ENCODE data around the gene IQGAP1.

The IQGAP1 gene

DNA sequence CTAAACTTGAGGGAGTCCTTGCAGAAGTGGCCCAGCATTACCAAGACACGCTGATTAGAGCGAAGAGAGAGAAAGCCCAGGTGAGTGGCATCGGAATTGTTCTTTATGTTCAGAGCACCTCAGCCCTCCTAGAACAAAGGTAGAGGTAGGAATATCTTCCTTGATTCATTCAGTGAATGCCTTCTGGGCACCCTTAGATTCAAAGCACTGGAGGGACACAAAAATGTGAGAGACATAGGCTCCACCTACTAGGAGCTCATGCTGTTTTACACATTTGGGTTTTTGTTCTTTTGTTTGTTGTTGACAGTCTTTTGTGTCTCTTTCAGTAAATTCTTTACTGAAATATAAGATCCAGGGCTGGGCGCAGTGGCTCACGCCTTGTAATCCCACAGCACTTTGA lies 68.2 kb downstream of the IQGAP1 start:
- CTCF ChIA-PET = interaction anchor here (0.5 to 2.6 kb wide), 3 partner anchors 26 to 136 kb away, joined by 4 to 8 read pairs (median 8); no protein-coding TSS in a partner anchor
- TF ChIP-seq, protein P1, sequence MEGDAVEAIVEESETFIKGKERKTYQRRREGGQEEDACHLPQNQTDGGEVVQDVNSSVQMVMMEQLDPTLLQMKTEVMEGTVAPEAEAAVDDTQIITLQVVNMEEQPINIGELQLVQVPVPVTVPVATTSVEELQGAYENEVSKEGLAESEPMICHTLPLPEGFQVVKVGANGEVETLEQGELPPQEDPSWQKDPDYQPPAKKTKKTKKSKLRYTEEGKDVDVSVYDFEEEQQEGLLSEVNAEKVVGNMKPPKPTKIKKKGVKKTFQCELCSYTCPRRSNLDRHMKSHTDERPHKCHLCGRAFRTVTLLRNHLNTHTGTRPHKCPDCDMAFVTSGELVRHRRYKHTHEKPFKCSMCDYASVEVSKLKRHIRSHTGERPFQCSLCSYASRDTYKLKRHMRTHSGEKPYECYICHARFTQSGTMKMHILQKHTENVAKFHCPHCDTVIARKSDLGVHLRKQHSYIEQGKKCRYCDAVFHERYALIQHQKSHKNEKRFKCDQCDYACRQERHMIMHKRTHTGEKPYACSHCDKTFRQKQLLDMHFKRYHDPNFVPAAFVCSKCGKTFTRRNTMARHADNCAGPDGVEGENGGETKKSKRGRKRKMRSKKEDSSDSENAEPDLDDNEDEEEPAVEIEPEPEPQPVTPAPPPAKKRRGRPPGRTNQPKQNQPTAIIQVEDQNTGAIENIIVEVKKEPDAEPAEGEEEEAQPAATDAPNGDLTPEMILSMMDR (IDR thresholded peaks at IDR 0.05; ENCODE audit: insufficient read depth, low read length, missing control alignments) = no peak
- no peak overlapping the region for H3K4me3 ChIP-seq (ENCODE audit: low read depth, low read length)
- DNase-seq (ENCODE audit: low read depth, low spot score) = no peak
- POLR2A ChIA-PET = interaction anchor here (0.6 kb wide), 1 partner anchor 767 kb away, joined by 3 read pairs; no protein-coding TSS in a partner anchor

DNA sequence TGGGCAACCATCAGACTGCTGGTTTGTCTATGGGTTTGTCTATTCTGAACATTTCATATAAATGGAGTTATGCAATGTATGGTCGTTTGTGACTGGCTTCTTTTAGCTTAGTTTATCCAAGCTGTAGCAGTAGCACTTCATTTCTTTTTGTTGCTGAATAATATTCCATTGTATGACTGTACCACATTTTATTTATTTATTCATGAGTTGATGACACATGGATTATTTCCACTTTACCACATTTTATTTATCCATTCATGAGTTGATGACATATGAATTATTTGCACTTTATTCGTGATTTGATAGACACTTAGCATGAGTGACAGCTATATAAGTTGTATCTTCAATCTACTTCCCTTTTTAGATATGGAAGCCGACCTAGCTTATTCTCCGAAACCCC lies 70.0 kb downstream of the IQGAP1 start:
- TF ChIP-seq, protein P1 (IDR thresholded peaks at IDR 0.05; ENCODE audit: insufficient read depth, low read length, missing control alignments) = no peak
- CTCF ChIA-PET = interaction anchor here (0.7 to 2.5 kb wide), 6 partner anchors 10 to 138 kb away, joined by 3 to 10 read pairs (median 4); no protein-coding TSS in a partner anchor
- H3K4me3 ChIP-seq (ENCODE audit: low read depth, low read length) = no peak overlapping the region
- DNase-seq (ENCODE audit: low read depth, low spot score) = no peak
- POLR2A ChIA-PET = no interaction called here

DNA sequence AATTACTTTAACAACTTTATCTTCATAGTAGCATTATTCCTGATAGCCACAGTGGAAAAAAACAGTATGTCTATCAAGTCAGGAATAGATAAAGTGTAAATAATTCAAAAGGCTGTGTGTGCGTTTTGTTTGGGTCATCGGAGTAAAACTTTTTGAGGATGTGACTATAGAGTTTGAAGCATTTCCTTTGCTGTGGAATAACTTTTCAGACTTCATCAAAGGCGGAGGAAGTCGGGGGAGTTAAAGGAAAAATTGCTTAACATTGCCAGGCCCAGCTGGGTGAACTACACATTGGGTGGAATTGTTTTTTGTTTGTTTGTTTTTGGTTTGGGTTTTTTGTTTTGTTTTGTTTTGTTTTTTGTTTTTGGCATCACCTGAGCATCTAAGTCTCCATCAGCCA lies 71.3 kb downstream of the IQGAP1 start:
- TF ChIP-seq, protein P1 (IDR thresholded peaks at IDR 0.05; ENCODE audit: insufficient read depth, low read length, missing control alignments) = no peak
- ChIA-PET CTCF (interaction anchor here (0.8 to 2.5 kb wide), 5 partner anchors 23 to 139 kb away, joined by 3 to 12 read pairs (median 5); no protein-coding TSS in a partner anchor), POLR2A (no interaction called here)
- H3K4me3 ChIP-seq (ENCODE audit: low read depth, low read length) = no peak overlapping the region
- no peak for DNase-seq (ENCODE audit: low read depth, low spot score)

DNA sequence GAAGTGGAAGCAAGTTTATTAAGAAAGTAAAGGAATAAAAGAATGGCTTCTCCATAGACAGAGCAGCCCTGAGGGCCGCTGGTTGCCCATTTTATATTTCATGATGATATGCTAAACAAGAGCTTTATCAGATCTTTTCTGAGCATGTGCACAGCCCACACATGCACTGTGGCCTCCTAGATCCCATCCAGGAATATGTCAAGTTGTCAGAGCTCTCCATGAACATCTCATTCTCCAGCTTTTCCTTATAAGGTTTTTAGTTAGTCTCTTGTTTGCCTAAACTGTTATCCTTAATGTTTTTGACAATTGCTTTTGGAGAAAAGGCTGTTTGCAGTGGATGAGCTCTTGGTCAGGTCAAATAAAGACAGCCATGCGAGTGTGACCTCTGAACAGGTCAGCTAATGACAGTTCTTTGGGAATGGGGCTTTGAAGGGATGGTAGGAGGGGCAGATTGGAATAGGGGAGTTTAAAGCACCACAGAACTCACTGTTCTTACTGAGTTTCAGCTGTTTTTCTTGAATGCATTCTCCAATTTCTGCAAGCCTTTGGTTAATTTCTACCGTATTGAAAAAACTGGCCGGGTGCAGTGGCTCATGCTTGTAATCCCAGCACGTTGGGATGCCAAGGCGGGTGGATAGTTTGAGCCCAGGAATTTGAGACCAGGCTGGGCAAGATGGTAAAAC lies 72.2 kb downstream of the IQGAP1 start:
- DNase-seq (ENCODE audit: low read depth, low spot score) = no peak
- TF ChIP-seq, protein P1 (IDR thresholded peaks at IDR 0.05; ENCODE audit: insufficient read depth, low read length, missing control alignments) = no peak
- ChIA-PET CTCF (interaction anchor here (0.7 to 1.7 kb wide), 4 partner anchors 16 to 140 kb away, joined by 3 to 12 read pairs (median 4); no protein-coding TSS in a partner anchor), POLR2A (interaction anchor here (0.5 kb wide), 1 partner anchor 37 kb away, joined by 3 read pairs; no protein-coding TSS in a partner anchor)
- no peak overlapping the region for H3K4me3 ChIP-seq (ENCODE audit: low read depth, low read length)

DNA sequence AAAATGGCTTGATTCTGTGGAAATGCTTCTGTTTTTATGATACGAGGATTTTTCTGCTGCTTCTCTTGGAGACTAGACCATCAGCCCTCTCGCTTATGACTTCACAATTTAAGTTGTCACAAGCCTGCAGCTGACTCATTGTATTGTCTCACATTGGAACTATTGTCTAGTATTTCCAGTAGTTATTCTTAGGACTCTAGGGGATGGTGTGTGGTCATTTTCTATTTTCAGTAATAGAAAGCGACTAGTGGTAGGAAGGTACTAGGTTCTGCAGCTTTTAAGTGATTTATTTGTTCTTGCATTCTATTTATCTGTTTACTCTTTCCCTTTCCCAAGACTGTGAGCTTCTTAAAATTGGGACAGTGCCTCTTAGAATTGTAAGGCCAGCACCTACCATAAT lies 75.3 kb downstream of the IQGAP1 start:
- TF ChIP-seq, protein P1 (IDR thresholded peaks at IDR 0.05; ENCODE audit: insufficient read depth, low read length, missing control alignments) = no peak
- ChIA-PET CTCF (interaction anchor here (0.5 to 10.4 kb wide), 7 partner anchors 11 to 144 kb away, joined by 3 to 104 read pairs (median 4); no protein-coding TSS in a partner anchor), POLR2A (no interaction called here)
- DNase-seq (ENCODE audit: low read depth, low spot score) = peak; percentile 33
- no peak overlapping the region for H3K4me3 ChIP-seq (ENCODE audit: low read depth, low read length)

All from AG04449 (cell line).